Neuronal stem cell (in vitro differentiated cells): ENCODE results near the gene KAT7.

Experiments
- DNase-seq: peaks from one replicate; pipeline ENCODE4 v3.0.0-alpha.2; 2013; ENCODE audit warnings: low spot score
- H2AFZ ChIP-seq: one replicate; pipeline ENCODE4 v1.6.1; 2013; ENCODE audit warnings: mild to moderate bottlenecking, low read length, inconsistent platforms
- H2AK5ac ChIP-seq: 2 replicates; pipeline ENCODE4 v1.6.1; 2013; ENCODE audit warnings: low read depth, mild to moderate bottlenecking, inconsistent platforms, low read length, moderate library complexity, mixed read lengths
- H2BK120ac ChIP-seq: 2 replicates; pipeline ENCODE4 v1.6.1; 2013; ENCODE audit warnings: low read depth, mild to moderate bottlenecking, inconsistent platforms, low read length, moderate library complexity, mixed read lengths
- H2BK12ac ChIP-seq: one replicate; pipeline ENCODE4 v1.6.1; 2013; ENCODE audit warnings: low read length, inconsistent platforms
- H2BK15ac ChIP-seq: 2 replicates; pipeline ENCODE4 v1.6.1; 2013; ENCODE audit warnings: mild to moderate bottlenecking, low read length, inconsistent platforms, mixed read lengths
- H2BK5ac ChIP-seq: one replicate; pipeline ENCODE4 v1.6.1; 2013; ENCODE audit warnings: inconsistent platforms, mild to moderate bottlenecking, low read length, moderate library complexity
- H3K14ac ChIP-seq: one replicate; pipeline ENCODE4 v1.6.1; 2013; ENCODE audit warnings: low read length, inconsistent platforms
- H3K18ac ChIP-seq: 2 replicates; pipeline ENCODE4 v1.6.1; 2013; ENCODE audit warnings: low read length, inconsistent platforms
- H3K23ac ChIP-seq: 2 replicates; pipeline ENCODE4 v1.6.1; 2013; ENCODE audit warnings: low read depth, mild to moderate bottlenecking, mixed read lengths, low read length, inconsistent platforms; ENCODE audit not compliant: poor library complexity
- H3K27ac ChIP-seq: replicated peaks from 3 replicates; pipeline ENCODE4 v1.5.1; 2013; ENCODE audit warnings: low read length, inconsistent platforms
- H3K27me3 ChIP-seq, 3 experiments: 2 replicates each; pipeline ENCODE4 v1.6.1; 2013; ENCODE audit warnings: low read length in 3 of 3, mild to moderate bottlenecking in 2 of 3, inconsistent platforms in 1 of 3, low read depth in 1 of 3, mixed read lengths in 1 of 3, moderate library complexity in 1 of 3; ENCODE audit not compliant: control insufficient read depth in 3 of 3, insufficient read depth in 3 of 3
- H3K36me3 ChIP-seq, 2 donors: replicated peaks in 1 of 2; 2 replicates each; pipeline ENCODE4 v1.6.1; 2013; ENCODE audit warnings: low read length in 2 of 2; ENCODE audit not compliant: control insufficient read depth in 2 of 2, insufficient read depth in 2 of 2
- H3K4ac ChIP-seq: 2 replicates; pipeline ENCODE4 v1.6.1; 2013; ENCODE audit warnings: inconsistent platforms, mild to moderate bottlenecking, low read length, moderate library complexity
- H3K4me1 ChIP-seq, 2 donors: 1 replicate in 1 of 2; 2 replicates in 1 of 2; pipeline ENCODE4 v1.6.1; 2013; ENCODE audit warnings: low read length in 2 of 2, low read depth in 1 of 2; ENCODE audit not compliant: control insufficient read depth in 2 of 2, insufficient read depth in 1 of 2
- H3K4me2 ChIP-seq: one replicate; pipeline ENCODE4 v1.6.1; 2013; ENCODE audit warnings: mild to moderate bottlenecking, low read length, inconsistent platforms; ENCODE audit not compliant: insufficient read depth, poor library complexity, severe bottlenecking
- H3K4me3 ChIP-seq, 2 donors: 2 replicates each; pipeline ENCODE4 v1.5.1; 2013; ENCODE audit warnings: low read length in 2 of 2, mild to moderate bottlenecking in 2 of 2, inconsistent platforms in 1 of 2, moderate library complexity in 1 of 2
- H3K79me1 ChIP-seq: one replicate; pipeline ENCODE4 v1.6.1; 2013; ENCODE audit warnings: low read depth, mild to moderate bottlenecking, inconsistent platforms, low read length, moderate library complexity
- H3K9ac ChIP-seq: one replicate; pipeline ENCODE4 v1.6.1; 2013; ENCODE audit warnings: mild to moderate bottlenecking, low read depth, low read length, inconsistent platforms; ENCODE audit not compliant: poor library complexity
- H3K9me3 ChIP-seq, 2 donors: replicated peaks in 1 of 2; 2 replicates each; pipeline versions ENCODE3 to v1.6.1; 2013; ENCODE audit warnings: low read length in 2 of 2, mild to moderate bottlenecking in 2 of 2, inconsistent platforms in 1 of 2, low read depth in 1 of 2, mixed read lengths in 1 of 2, moderate library complexity in 1 of 2; ENCODE audit not compliant: control insufficient read depth in 2 of 2, insufficient read depth in 1 of 2
- H4K8ac ChIP-seq: one replicate; pipeline ENCODE4 v1.6.1; 2013; ENCODE audit warnings: low read depth, mild to moderate bottlenecking, inconsistent platforms, low read length, moderate library complexity
- H4K91ac ChIP-seq: one replicate; pipeline ENCODE4 v1.6.1; 2013; ENCODE audit warnings: low read length, low read depth, mild to moderate bottlenecking, inconsistent platforms; ENCODE audit not compliant: poor library complexity
- WGBS, 2 donors: extraction: QIAGEN DNeasy Blood & Tissue Kit; methylation state at CpG; one replicate each; pipeline ENCODE4 v1.1.7; 2013; ENCODE audit warnings: missing lambda C conversion rate in 2 of 2, mixed read lengths in 1 of 2; ENCODE audit not compliant: insufficient read length in 2 of 2, insufficient replicate concordance in 1 of 2; ENCODE audit errors: extremely low coverage in 2 of 2; 5-methylcytosine and 5-hydroxymethylcytosine counted together

The KAT7 gene

GRCh38 chr17:49850772-49851386 lies 62.4 kb downstream of the KAT7 start:
- Histone ChIP-seq H3K4ac (no peak overlapping the region), H2BK12ac (no peak overlapping the region), H3K4me3 (peak overlapping the region; percentile 42 to 78), H2BK5ac (peak overlapping the region; percentile 26), H3K79me1 (no peaks in the 10 kb centered on the region), H3K9ac (peak overlapping the region; percentile 75), H2AK5ac (peak overlapping the region; percentile 69), H4K8ac (no peak overlapping the region), H3K14ac (no peak overlapping the region), H3K36me3 (peaks cover 0 to 2% of the 10 kb centered on the region in 2 donors), H3K18ac (peak overlapping the region; percentile 96), H3K4me2 (peak overlapping the region; percentile 87), H3K4me1 (peaks cover 6 to 12% of the 10 kb centered on the region in 2 donors), H3K9me3 (no peaks in the 10 kb centered on the region), H4K91ac (peak overlapping the region; percentile 15), H2AFZ (peak overlapping the region; percentile 95), H3K23ac (peak overlapping the region; percentile 65), H3K27me3 (peaks cover 0 to 66% (median 28%) of the 10 kb centered on the region in 3 experiments), H2BK15ac (no peak overlapping the region), H3K27ac (no peak overlapping the region), H2BK120ac (peak overlapping the region; percentile 21)
- no peak for DNase-seq
- WGBS, 2 donors: no CpG with 5 or more reads among the region's 61 CpGs

DNA sequence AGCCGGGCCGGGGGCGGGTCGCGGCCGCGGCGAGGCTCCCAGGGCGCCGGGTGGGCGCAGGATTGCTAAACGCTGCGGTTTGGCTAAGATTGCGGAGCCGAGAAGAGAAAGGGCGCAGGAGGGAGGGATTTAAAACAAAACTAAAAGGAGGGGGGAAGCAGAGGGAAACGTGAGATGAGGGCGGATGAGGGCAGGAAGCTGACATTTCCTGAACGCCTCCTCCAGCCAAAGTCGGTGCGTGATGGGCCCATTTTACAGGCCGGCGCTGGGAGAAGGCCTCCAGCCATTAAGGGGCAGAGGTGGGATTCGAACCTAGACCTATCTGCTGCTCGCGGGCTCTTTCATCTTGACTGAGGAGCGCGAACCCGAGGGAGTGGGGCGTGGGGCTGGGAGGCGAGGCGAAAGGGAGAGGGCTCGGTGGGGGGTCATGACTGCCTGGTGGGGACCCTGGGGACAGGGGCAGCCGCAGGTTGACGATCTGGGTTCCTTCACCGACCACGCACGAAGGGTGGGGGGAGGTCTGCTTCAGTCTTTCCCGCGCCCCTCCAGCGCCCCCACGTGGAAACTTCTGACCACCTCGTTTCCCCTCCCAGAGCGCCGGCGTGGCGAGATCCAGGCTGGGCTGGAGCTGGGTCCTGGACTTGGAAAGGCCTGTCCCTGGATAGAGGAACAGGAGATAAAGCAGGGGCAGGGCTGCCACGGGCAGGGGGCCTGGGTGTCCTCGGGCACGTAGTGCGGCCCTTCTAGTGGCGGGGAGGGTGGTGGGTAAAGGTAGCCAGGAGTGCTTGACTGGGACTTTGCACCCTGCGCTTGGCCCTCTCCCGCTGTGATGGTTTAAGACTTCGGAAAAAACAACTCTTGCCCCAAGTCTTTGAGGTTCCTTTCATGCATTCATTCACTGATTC lies 63.2 kb downstream of the KAT7 start:
- Histone ChIP-seq H3K14ac (no peak overlapping the region), H3K9me3 (no peaks in the 10 kb centered on the region), H3K9ac (peak overlapping the region; percentile 75), H3K4me2 (peak overlapping the region; percentile 87), H3K36me3 (peaks cover 0 to 2% of the 10 kb centered on the region in 2 donors), H2BK15ac (peak overlapping the region; percentile 3), H3K23ac (no peak overlapping the region), H3K79me1 (no peaks in the 10 kb centered on the region), H4K8ac (no peak overlapping the region), H2BK5ac (peak overlapping the region; percentile 26), H2AK5ac (peak overlapping the region; percentile 38), H3K4me3 (peak overlapping the region; percentile 42 to 78), H3K27me3 (peaks cover 0 to 71% (median 28%) of the 10 kb centered on the region in 3 experiments), H2BK120ac (no peak overlapping the region), H2AFZ (peak overlapping the region; percentile 95), H3K27ac (no peak overlapping the region), H2BK12ac (no peak overlapping the region), H3K4ac (no peak overlapping the region), H3K18ac (peak overlapping the region; percentile 96), H4K91ac (no peak overlapping the region), H3K4me1 (peaks cover 6 to 12% of the 10 kb centered on the region in 2 donors)
- no CpG with 5 or more reads among the region's 55 CpGs for WGBS, 2 donors
- DNase-seq: peak; percentile 72

DNA sequence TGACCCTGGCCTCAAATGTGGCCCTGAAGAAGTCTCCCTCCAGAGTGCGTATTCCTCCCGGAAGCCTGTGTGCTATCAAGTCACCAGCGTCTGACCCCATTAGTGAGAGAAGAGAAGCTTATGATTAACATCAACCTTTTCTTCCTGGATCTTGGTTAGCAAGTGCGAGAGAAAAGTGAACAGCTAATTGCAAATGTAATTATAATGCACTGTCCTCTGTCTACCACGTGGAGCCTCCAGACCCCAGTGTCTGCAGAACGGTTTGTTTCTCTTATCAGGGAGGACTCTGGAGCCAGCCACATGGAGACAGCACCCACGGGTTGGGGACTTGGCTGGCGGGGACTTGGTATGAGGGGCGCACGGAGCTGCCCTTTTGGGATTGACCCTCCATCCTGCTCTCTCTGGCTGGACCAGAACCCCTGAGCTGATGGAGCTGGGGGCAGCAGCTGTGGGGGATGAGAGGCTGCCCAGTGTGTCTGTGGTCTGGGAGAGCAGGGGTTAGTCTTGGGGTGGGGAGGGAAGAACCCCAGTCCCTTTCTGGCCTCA lies 65.1 kb downstream of the KAT7 start:
- no peaks in the 10 kb centered on the region for H3K79me1 ChIP-seq
- no peak overlapping the region for H2AFZ ChIP-seq
- peaks cover 5 to 6% of the 10 kb centered on the region in 2 donors for H3K4me1 ChIP-seq
- no peak overlapping the region for H2BK120ac ChIP-seq
- peaks cover 0 to 75% (median 28%) of the 10 kb centered on the region in 3 experiments for H3K27me3 ChIP-seq
- WGBS, 2 donors: no CpG with 5 or more reads among the region's 10 CpGs
- H3K9me3 ChIP-seq: no peaks in the 10 kb centered on the region
- no peak overlapping the region for H3K9ac ChIP-seq
- no peak overlapping the region for H2BK5ac ChIP-seq
- H3K36me3 ChIP-seq: no peaks in the 10 kb centered on the region
- H4K8ac ChIP-seq: no peak overlapping the region
- H2AK5ac ChIP-seq: no peak overlapping the region
- H3K23ac ChIP-seq: no peak overlapping the region
- no peak overlapping the region for H4K91ac ChIP-seq
- H3K27ac ChIP-seq: no peak overlapping the region
- H3K4me3 ChIP-seq: no peak overlapping the region
- DNase-seq: no peak
- H3K4ac ChIP-seq: no peak overlapping the region
- no peak overlapping the region for H3K14ac ChIP-seq
- no peak overlapping the region for H3K4me2 ChIP-seq
- no peak overlapping the region for H2BK15ac ChIP-seq
- H2BK12ac ChIP-seq: no peak overlapping the region
- H3K18ac ChIP-seq: no peak overlapping the region

GRCh38 chr17:49854126-49854525 lies 65.6 kb downstream of the KAT7 start:
- Histone ChIP-seq H3K79me1 (no peaks in the 10 kb centered on the region), H2BK15ac (no peak overlapping the region), H2BK120ac (no peak overlapping the region), H3K23ac (no peak overlapping the region), H3K9me3 (no peaks in the 10 kb centered on the region), H3K4me2 (no peak overlapping the region), H4K8ac (no peak overlapping the region), H3K4me1 (peaks cover 5 to 6% of the 10 kb centered on the region in 2 donors), H2BK5ac (no peak overlapping the region), H3K36me3 (no peaks in the 10 kb centered on the region), H3K27ac (no peak overlapping the region), H3K4me3 (no peak overlapping the region), H4K91ac (no peak overlapping the region), H2BK12ac (no peak overlapping the region), H3K9ac (no peak overlapping the region), H3K18ac (no peak overlapping the region), H3K27me3 (peaks cover 0 to 81% (median 28%) of the 10 kb centered on the region in 3 experiments), H2AK5ac (no peak overlapping the region), H2AFZ (no peak overlapping the region), H3K14ac (no peak overlapping the region), H3K4ac (no peak overlapping the region)
- no peak for DNase-seq
- no CpG with 5 or more reads among the region's 5 CpGs for WGBS, 2 donors
